ENCODE results near the gene PRPF4. TPM values are rescaled to one million over a fixed set of nuclear protein-coding genes. Genes with fewer than 3 reads are reported as not detected.

PRPF4 gene
- total RNA-seq, 1 donor from 2014 or later, result 33.6 TPM

- TF ChIP-seq CTCF (IDR thresholded peaks at IDR 0.05; ENCODE audit: unreplicated experiment), result no peak
- H3K4me1 Mint-ChIP-seq (ENCODE audit: low read depth), result peaks cover 2% of the 10 kb centered on the region
- H3K4me3 Mint-ChIP-seq (ENCODE audit: low read depth), result no peak overlapping the region
- DNase-seq (ENCODE audit: low spot score, unreplicated experiment), result no peak
- no peaks in the 10 kb centered on the region for H3K9me3 Mint-ChIP-seq (ENCODE audit: low read depth)
- no peaks in the 10 kb centered on the region for H3K36me3 Mint-ChIP-seq (ENCODE audit: insufficient read depth)
- no peaks in the 10 kb centered on the region for H3K27me3 Mint-ChIP-seq
- no peak overlapping the region for H3K27ac Mint-ChIP-seq
These were observed 36.5 kb downstream of the PRPF4 start for GRCh38 chr9:113311961-113312360.

GRCh38 chr9:113313261-113313660 lies 37.8 kb downstream of the PRPF4 start:
- H3K27me3 Mint-ChIP-seq, result no peaks in the 10 kb centered on the region
- no peak overlapping the region for H3K27ac Mint-ChIP-seq
- no peak for TF ChIP-seq CTCF (IDR thresholded peaks at IDR 0.05; ENCODE audit: unreplicated experiment)

GRCh38 chr9:113315231-113315630 lies 39.8 kb downstream of the PRPF4 start:
- Mint-ChIP-seq H3K27me3 (no peaks in the 10 kb centered on the region), H3K27ac (no peak overlapping the region), H3K4me3 (ENCODE audit: low read depth) (no peak overlapping the region), H3K36me3 (ENCODE audit: insufficient read depth) (no peaks in the 10 kb centered on the region), H3K9me3 (ENCODE audit: low read depth) (no peaks in the 10 kb centered on the region), H3K4me1 (ENCODE audit: low read depth) (no peaks in the 10 kb centered on the region)
- DNase-seq (ENCODE audit: low spot score, unreplicated experiment), result no peak
- no peak for TF ChIP-seq CTCF (IDR thresholded peaks at IDR 0.05; ENCODE audit: unreplicated experiment)

More at GRCh38 chr9:113313261-113313660, 37.8 kb downstream of the PRPF4 start:
- peaks cover 2% of the 10 kb centered on the region for H3K4me1 Mint-ChIP-seq (ENCODE audit: low read depth)
- H3K9me3 Mint-ChIP-seq (ENCODE audit: low read depth), result no peaks in the 10 kb centered on the region
- no peak overlapping the region for H3K4me3 Mint-ChIP-seq (ENCODE audit: low read depth)
- DNase-seq (ENCODE audit: low spot score, unreplicated experiment), result no peak
- H3K36me3 Mint-ChIP-seq (ENCODE audit: insufficient read depth), result no peaks in the 10 kb centered on the region

- Mint-ChIP-seq H3K36me3 (ENCODE audit: insufficient read depth) (no peaks in the 10 kb centered on the region), H3K27me3 (no peaks in the 10 kb centered on the region), H3K27ac (no peak overlapping the region), H3K4me1 (ENCODE audit: low read depth) (no peaks in the 10 kb centered on the region), H3K9me3 (ENCODE audit: low read depth) (no peaks in the 10 kb centered on the region), H3K4me3 (ENCODE audit: low read depth) (no peak overlapping the region)
- no peak for DNase-seq (ENCODE audit: low spot score, unreplicated experiment)
- TF ChIP-seq CTCF (IDR thresholded peaks at IDR 0.05; ENCODE audit: unreplicated experiment), result no peak
These were observed 40.6 kb downstream of the PRPF4 start for GRCh38 chr9:113316030-113316429.

GRCh38 chr9:113317777-113318176 lies 42.3 kb downstream of the PRPF4 start:
- Mint-ChIP-seq H3K9me3 (ENCODE audit: low read depth) (no peaks in the 10 kb centered on the region), H3K4me1 (ENCODE audit: low read depth) (no peaks in the 10 kb centered on the region), H3K27me3 (no peaks in the 10 kb centered on the region), H3K4me3 (ENCODE audit: low read depth) (no peak overlapping the region), H3K36me3 (ENCODE audit: insufficient read depth) (no peaks in the 10 kb centered on the region), H3K27ac (no peak overlapping the region)
- DNase-seq (ENCODE audit: low spot score, unreplicated experiment), result no peak
- peak; percentile 26 for TF ChIP-seq CTCF (IDR thresholded peaks at IDR 0.05; ENCODE audit: unreplicated experiment)
